ENCODE results near the gene KCNQ1. TPM values are rescaled to one million over a fixed set of nuclear protein-coding genes. Genes with fewer than 3 reads are reported as not detected.

The KCNQ1 gene
- polyA plus RNA-seq, 1 donor (not counting 4 experiments of a cell fraction or from before 2014, with no cell fraction given): not detected

- Histone ChIP-seq H3K4me2 (ENCODE audit: control insufficient read depth, extremely low read depth, insufficient read depth, low read depth, low read length) (no peak overlapping the region), H3K9me1 (ENCODE audit: control insufficient read depth, extremely low read depth, insufficient read depth, low read length) (no peaks in the 10 kb centered on the region), H3K27me3 (ENCODE audit: control insufficient read depth, extremely low read depth, insufficient read depth, low read length) (peaks cover 20% of the 10 kb centered on the region), H3K9me3 (ENCODE audit: control insufficient read depth, low read depth, low read length) (no peaks in the 10 kb centered on the region), H3K4me3 (ENCODE audit: control insufficient read depth in 2 of 3, extremely low read depth in 1 of 3, insufficient read depth in 2 of 3, low read depth in 1 of 3, low read length in 3 of 3) (no peak overlapping the region), H3K4me1 (ENCODE audit: control insufficient read depth, extremely low read depth, insufficient read depth, low read length) (no peaks in the 10 kb centered on the region), H3K36me3 (ENCODE audit: control insufficient read depth in 2 of 2, extremely low read depth in 1 of 2, insufficient read depth in 2 of 2, low read length in 2 of 2) (no peaks in the 10 kb centered on the region), H3K9ac (ENCODE audit: control insufficient read depth, extremely low read depth, insufficient read depth, low read length) (no peak overlapping the region), H2AFZ (ENCODE audit: control insufficient read depth, low read length) (no peak overlapping the region), H3K79me2 (ENCODE audit: control insufficient read depth, insufficient read depth, low read length) (no peaks in the 10 kb centered on the region), H4K20me1 (ENCODE audit: control insufficient read depth, extremely low read depth, insufficient read depth, low read length) (no peaks in the 10 kb centered on the region), H3K27ac (ENCODE audit: control insufficient read depth, insufficient read depth, low read length) (no peak overlapping the region)
- FAIRE-seq: no peak
- dilution Hi-C loops (cut with MboI; ENCODE audit: extremely low pct_ligation_motif_present, low sequenced_read_pairs): no loop called here
- no peak for TF ChIP-seq CTCF (optimal IDR thresholded peaks at IDR 0.05 in 1 of 3, IDR thresholded peaks at IDR 0.05 in 1 of 3, conservative IDR thresholded peaks at IDR 0.05 in 1 of 3; ENCODE audit: extremely low read depth in 1 of 3, insufficient read depth in 2 of 3, low read length in 3 of 3)
- no peak for TF ChIP-seq EZH2 (IDR thresholded peaks at IDR 0.05; ENCODE audit: low read length)
- DNase-seq (ENCODE audit: low read depth, low spot score): no peak
Measured at GRCh38 chr11:2836315-2837095, 391.7 kb downstream of the KCNQ1 start.

- Histone ChIP-seq H3K9ac (ENCODE audit: control insufficient read depth, extremely low read depth, insufficient read depth, low read length) (no peak overlapping the region), H3K27me3 (ENCODE audit: control insufficient read depth, extremely low read depth, insufficient read depth, low read length) (peaks cover 20% of the 10 kb centered on the region), H3K4me2 (ENCODE audit: control insufficient read depth, extremely low read depth, insufficient read depth, low read depth, low read length) (no peak overlapping the region), H4K20me1 (ENCODE audit: control insufficient read depth, extremely low read depth, insufficient read depth, low read length) (no peaks in the 10 kb centered on the region), H3K27ac (ENCODE audit: control insufficient read depth, insufficient read depth, low read length) (no peak overlapping the region), H3K79me2 (ENCODE audit: control insufficient read depth, insufficient read depth, low read length) (no peaks in the 10 kb centered on the region), H3K9me1 (ENCODE audit: control insufficient read depth, extremely low read depth, insufficient read depth, low read length) (no peaks in the 10 kb centered on the region), H3K4me3 (ENCODE audit: control insufficient read depth in 2 of 3, extremely low read depth in 1 of 3, insufficient read depth in 2 of 3, low read depth in 1 of 3, low read length in 3 of 3) (no peak overlapping the region), H2AFZ (ENCODE audit: control insufficient read depth, low read length) (no peak overlapping the region), H3K4me1 (ENCODE audit: control insufficient read depth, extremely low read depth, insufficient read depth, low read length) (no peaks in the 10 kb centered on the region), H3K36me3 (ENCODE audit: control insufficient read depth in 2 of 2, extremely low read depth in 1 of 2, insufficient read depth in 2 of 2, low read length in 2 of 2) (no peaks in the 10 kb centered on the region), H3K9me3 (ENCODE audit: control insufficient read depth, low read depth, low read length) (no peaks in the 10 kb centered on the region)
- DNase-seq (ENCODE audit: low read depth, low spot score): no peak
- TF ChIP-seq EZH2 (IDR thresholded peaks at IDR 0.05; ENCODE audit: low read length) (no peak), CTCF (optimal IDR thresholded peaks at IDR 0.05 in 1 of 3, IDR thresholded peaks at IDR 0.05 in 1 of 3, conservative IDR thresholded peaks at IDR 0.05 in 1 of 3; ENCODE audit: extremely low read depth in 1 of 3, insufficient read depth in 2 of 3, low read length in 3 of 3) (peak in 1 of 3 experiments; percentile 32)
- FAIRE-seq: no peak
- dilution Hi-C loops (cut with MboI; ENCODE audit: extremely low pct_ligation_motif_present, low sequenced_read_pairs): no loop called here
Measured at GRCh38 chr11:2837096-2837601, 392.3 kb downstream of the KCNQ1 start.

All from keratinocyte (primary cell).